GM12878 (cell line): ENCODE data around the gene PDE9A. TPM values are rescaled to one million over a fixed set of nuclear protein-coding genes. Genes with fewer than 3 reads are reported as not detected.

Source experiments
- CHD2 ChIP-seq: IDR thresholded peaks from 2 replicates; pipeline ENCODE4 v1.6.1; 2011; ENCODE audit warnings: low read depth, low read length, improper control_type of control experiment, borderline replicate concordance
- EZH2 ChIP-seq: IDR thresholded peaks from 2 replicates; pipeline ENCODE4 v1.6.1; 2012; ENCODE audit warnings: low read depth, mild to moderate bottlenecking, control low read depth, inconsistent platforms, low read length, borderline replicate concordance; ENCODE audit not compliant: control insufficient read depth
- KAT2A ChIP-seq: conservative IDR thresholded peaks from 2 replicates; pipeline ENCODE4 v1.6.1; 2011; ENCODE audit warnings: low read depth, low read length; ENCODE audit not compliant: control insufficient read depth
- MTA2 ChIP-seq: fragments of 450-650 bp; IDR thresholded peaks from 2 replicates; pipeline ENCODE4 v1.6.1; 2016; ENCODE audit warnings: low read depth, mild to moderate bottlenecking, moderate library complexity
- NBN ChIP-seq: fragments of 450-650 bp; IDR thresholded peaks from 2 replicates; pipeline ENCODE4 v1.6.1; 2016
- NFIC ChIP-seq: IDR thresholded peaks from 2 replicates; pipeline ENCODE4 v1.6.1; 2012; ENCODE audit warnings: low read depth, mild to moderate bottlenecking, inconsistent platforms, low read length, moderate library complexity
- TAF1 ChIP-seq: IDR thresholded peaks from 2 replicates; pipeline ENCODE4 v1.6.1; 2011; ENCODE audit warnings: mild to moderate bottlenecking, low read depth, low read length, borderline replicate concordance
- TBL1XR1 ChIP-seq: IDR thresholded peaks from 2 replicates; pipeline ENCODE4 v1.6.1; 2012; ENCODE audit warnings: low read depth, low read length, improper control_type of control experiment
- polyA plus RNA-seq, 11 experiments: library from polyadenylated mRNA; depleted of rRNA in 4 of 11; unstranded in 6 of 11; stranded (reverse) in 5 of 11; fragments of >200 nt; fragmentation: Nextera tagmentation in 4 of 11; fragmentation: Illumina TruSeq in 1 of 11; extraction: Ambion mirVana in 4 of 11; extraction: Trizol in 1 of 11; gene quantifications; 1 replicate in 1 of 11; 2 replicates in 10 of 11; pipeline versions ENCODE4 v1.2.1 to v1.2.3, GENCODE V29; 2011 to 2016; ENCODE audit warnings: inconsistent platforms in 2 of 11, missing spikeins in 2 of 11, low read depth in 1 of 11
- total RNA-seq, 4 experiments: library from RNA; depleted of rRNA in 3 of 4; stranded (reverse); fragments of >200 nt in 3 of 4; fragmentation: Illumina TruSeq in 1 of 4; extraction: Trizol in 1 of 4; gene quantifications; 2 replicates each; pipeline versions ENCODE4 v1.2.1 to v1.2.3, GENCODE V29; 2013 to 2021
- TF ChIP-seq, protein P1 (sequence below): fragments of 450-650 bp; formaldehyde crosslinking; IDR thresholded peaks from 2 replicates; pipeline ENCODE4 v1.4.0; 2022; ENCODE audit warnings: mild to moderate bottlenecking, moderate library complexity
- TF ChIP-seq, protein P2 (sequence below): fragments of 450-650 bp; IDR thresholded peaks from 2 replicates; pipeline ENCODE4 v1.6.1; 2017; ENCODE audit warnings: low read depth, mild to moderate bottlenecking, moderate library complexity
- TF ChIP-seq, protein P3 (sequence below): IDR thresholded peaks from 2 replicates; pipeline ENCODE4 v1.6.1; 2011; ENCODE audit warnings: borderline replicate concordance, low read depth, mild to moderate bottlenecking, moderate library complexity, mixed read lengths, low read length; ENCODE audit not compliant: insufficient read depth; ENCODE audit errors: extremely low read length
- TF ChIP-seq, protein P4 (sequence below): fragments of 450-650 bp; IDR thresholded peaks from 2 replicates; pipeline ENCODE4 v1.6.1; 2017; ENCODE audit warnings: mild to moderate bottlenecking, moderate library complexity
- TF ChIP-seq, protein P5 (sequence below): fragments of 450-650 bp; IDR thresholded peaks from 2 replicates; pipeline ENCODE4 v1.6.1; 2016; ENCODE audit warnings: mild to moderate bottlenecking, moderate library complexity, borderline replicate concordance

The PDE9A gene
- total and polyA plus RNA-seq, 10 of the 15 experiments (the other 5 are each of a cell fraction or from before 2014, with no cell fraction given) = 0.08 to 0.45 (median 0.20) TPM; not detected in 1

DNA sequence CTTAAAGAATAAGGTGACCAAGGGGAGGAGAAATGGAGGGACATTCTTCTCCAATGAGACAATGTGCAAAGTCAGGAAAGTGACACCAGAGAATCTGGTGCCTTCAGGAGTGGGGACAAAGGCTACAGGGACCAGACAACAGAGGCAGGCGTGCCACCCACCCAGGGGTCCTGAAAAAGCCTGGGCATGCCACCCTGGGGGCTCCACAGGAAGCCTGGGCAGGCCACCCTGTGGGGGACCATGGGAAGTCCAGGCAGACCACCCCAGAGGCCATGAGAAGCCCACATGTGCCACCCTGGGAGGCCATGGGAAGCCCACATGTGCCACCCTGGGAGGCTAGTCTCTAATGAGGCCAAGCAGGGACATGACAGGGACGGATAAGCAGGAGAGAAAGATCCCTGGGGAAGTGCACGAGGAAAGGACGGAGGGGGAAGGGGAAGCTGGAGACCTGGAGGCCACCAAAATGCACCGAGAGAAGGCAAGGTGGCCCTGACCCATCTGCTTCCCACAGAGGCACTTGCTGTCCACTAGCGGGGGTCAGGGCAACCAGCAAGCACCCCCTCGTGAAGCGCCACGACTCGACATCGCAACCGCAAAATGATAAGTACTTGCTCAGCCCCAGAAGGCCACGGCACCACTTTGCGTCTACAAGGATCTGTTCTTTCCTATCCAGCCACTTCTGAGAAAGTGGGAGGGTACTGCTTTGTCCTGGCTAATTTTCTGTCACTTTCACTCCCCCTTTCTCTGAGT lies 7.2 kb upstream of the PDE9A start (continued):
- TF ChIP-seq, protein P1, sequence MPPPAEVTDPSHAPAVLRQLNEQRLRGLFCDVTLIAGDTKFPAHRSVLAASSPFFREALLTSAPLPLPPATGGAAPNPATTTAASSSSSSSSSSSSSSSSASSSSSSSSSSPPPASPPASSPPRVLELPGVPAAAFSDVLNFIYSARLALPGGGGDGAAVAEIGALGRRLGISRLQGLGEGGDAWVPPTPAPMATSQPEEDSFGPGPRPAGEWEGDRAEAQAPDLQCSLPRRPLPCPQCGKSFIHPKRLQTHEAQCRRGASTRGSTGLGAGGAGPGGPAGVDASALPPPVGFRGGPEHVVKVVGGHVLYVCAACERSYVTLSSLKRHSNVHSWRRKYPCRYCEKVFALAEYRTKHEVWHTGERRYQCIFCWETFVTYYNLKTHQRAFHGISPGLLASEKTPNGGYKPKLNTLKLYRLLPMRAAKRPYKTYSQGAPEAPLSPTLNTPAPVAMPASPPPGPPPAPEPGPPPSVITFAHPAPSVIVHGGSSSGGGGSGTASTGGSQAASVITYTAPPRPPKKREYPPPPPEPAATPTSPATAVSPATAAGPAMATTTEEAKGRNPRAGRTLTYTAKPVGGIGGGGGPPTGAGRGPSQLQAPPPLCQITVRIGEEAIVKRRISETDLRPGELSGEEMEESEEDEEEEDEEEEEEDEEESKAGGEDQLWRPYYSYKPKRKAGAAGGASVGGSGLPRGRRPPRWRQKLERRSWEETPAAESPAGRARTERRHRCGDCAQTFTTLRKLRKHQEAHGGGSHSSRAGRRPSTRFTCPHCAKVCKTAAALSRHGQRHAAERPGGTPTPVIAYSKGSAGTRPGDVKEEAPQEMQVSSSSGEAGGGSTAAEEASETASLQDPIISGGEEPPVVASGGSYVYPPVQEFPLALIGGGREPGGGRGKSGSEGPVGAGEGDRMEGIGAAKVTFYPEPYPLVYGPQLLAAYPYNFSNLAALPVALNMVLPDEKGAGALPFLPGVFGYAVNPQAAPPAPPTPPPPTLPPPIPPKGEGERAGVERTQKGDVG = no peak
- TF ChIP-seq MTA2 (no peak), NBN (no peak), NFIC (no peak), CHD2 (no peak), EZH2 (no peak), KAT2A (no peak), TAF1 (no peak), TBL1XR1 (no peak)
- TF ChIP-seq, protein P2, sequence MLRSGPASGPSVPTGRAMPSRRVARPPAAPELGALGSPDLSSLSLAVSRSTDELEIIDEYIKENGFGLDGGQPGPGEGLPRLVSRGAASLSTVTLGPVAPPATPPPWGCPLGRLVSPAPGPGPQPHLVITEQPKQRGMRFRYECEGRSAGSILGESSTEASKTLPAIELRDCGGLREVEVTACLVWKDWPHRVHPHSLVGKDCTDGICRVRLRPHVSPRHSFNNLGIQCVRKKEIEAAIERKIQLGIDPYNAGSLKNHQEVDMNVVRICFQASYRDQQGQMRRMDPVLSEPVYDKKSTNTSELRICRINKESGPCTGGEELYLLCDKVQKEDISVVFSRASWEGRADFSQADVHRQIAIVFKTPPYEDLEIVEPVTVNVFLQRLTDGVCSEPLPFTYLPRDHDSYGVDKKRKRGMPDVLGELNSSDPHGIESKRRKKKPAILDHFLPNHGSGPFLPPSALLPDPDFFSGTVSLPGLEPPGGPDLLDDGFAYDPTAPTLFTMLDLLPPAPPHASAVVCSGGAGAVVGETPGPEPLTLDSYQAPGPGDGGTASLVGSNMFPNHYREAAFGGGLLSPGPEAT = no peak
- TF ChIP-seq, protein P3, sequence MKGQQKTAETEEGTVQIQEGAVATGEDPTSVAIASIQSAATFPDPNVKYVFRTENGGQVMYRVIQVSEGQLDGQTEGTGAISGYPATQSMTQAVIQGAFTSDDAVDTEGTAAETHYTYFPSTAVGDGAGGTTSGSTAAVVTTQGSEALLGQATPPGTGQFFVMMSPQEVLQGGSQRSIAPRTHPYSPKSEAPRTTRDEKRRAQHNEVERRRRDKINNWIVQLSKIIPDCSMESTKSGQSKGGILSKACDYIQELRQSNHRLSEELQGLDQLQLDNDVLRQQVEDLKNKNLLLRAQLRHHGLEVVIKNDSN = no peak
- TF ChIP-seq, protein P4, sequence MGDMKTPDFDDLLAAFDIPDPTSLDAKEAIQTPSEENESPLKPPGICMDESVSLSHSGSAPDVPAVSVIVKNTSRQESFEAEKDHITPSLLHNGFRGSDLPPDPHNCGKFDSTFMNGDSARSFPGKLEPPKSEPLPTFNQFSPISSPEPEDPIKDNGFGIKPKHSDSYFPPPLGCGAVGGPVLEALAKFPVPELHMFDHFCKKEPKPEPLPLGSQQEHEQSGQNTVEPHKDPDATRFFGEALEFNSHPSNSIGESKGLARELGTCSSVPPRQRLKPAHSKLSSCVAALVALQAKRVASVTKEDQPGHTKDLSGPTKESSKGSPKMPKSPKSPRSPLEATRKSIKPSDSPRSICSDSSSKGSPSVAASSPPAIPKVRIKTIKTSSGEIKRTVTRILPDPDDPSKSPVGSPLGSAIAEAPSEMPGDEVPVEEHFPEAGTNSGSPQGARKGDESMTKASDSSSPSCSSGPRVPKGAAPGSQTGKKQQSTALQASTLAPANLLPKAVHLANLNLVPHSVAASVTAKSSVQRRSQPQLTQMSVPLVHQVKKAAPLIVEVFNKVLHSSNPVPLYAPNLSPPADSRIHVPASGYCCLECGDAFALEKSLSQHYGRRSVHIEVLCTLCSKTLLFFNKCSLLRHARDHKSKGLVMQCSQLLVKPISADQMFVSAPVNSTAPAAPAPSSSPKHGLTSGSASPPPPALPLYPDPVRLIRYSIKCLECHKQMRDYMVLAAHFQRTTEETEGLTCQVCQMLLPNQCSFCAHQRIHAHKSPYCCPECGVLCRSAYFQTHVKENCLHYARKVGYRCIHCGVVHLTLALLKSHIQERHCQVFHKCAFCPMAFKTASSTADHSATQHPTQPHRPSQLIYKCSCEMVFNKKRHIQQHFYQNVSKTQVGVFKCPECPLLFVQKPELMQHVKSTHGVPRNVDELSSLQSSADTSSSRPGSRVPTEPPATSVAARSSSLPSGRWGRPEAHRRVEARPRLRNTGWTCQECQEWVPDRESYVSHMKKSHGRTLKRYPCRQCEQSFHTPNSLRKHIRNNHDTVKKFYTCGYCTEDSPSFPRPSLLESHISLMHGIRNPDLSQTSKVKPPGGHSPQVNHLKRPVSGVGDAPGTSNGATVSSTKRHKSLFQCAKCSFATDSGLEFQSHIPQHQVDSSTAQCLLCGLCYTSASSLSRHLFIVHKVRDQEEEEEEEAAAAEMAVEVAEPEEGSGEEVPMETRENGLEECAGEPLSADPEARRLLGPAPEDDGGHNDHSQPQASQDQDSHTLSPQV = no peak
- TF ChIP-seq, protein P5, sequence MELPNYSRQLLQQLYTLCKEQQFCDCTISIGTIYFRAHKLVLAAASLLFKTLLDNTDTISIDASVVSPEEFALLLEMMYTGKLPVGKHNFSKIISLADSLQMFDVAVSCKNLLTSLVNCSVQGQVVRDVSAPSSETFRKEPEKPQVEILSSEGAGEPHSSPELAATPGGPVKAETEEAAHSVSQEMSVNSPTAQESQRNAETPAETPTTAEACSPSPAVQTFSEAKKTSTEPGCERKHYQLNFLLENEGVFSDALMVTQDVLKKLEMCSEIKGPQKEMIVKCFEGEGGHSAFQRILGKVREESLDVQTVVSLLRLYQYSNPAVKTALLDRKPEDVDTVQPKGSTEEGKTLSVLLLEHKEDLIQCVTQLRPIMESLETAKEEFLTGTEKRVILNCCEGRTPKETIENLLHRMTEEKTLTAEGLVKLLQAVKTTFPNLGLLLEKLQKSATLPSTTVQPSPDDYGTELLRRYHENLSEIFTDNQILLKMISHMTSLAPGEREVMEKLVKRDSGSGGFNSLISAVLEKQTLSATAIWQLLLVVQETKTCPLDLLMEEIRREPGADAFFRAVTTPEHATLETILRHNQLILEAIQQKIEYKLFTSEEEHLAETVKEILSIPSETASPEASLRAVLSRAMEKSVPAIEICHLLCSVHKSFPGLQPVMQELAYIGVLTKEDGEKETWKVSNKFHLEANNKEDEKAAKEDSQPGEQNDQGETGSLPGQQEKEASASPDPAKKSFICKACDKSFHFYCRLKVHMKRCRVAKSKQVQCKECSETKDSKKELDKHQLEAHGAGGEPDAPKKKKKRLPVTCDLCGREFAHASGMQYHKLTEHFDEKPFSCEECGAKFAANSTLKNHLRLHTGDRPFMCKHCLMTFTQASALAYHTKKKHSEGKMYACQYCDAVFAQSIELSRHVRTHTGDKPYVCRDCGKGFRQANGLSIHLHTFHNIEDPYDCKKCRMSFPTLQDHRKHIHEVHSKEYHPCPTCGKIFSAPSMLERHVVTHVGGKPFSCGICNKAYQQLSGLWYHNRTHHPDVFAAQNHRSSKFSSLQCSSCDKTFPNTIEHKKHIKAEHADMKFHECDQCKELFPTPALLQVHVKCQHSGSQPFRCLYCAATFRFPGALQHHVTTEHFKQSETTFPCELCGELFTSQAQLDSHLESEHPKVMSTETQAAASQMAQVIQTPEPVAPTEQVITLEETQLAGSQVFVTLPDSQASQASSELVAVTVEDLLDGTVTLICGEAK = no peak
